HL-60 (cell line): ENCODE data around the gene TCAIM.

Source experiments
- DNase-seq, 2 experiments: peaks; one replicate each; pipeline ENCODE4 v3.0.0-alpha.2; 2010 to 2020; ENCODE audit warnings: low read depth in 1 of 2, low spot score in 1 of 2
- H3K27ac ChIP-seq: fragments of 250-450 bp; sonication (Bioruptor Pico); replicated peaks from 2 replicates; pipeline ENCODE4 v1.5.1; 2020; ENCODE audit warnings: mild to moderate bottlenecking, moderate library complexity
- H3K27me3 ChIP-seq: fragments of 250-450 bp; sonication (Bioruptor Pico); 2 replicates; pipeline ENCODE4 v1.5.1; 2021; ENCODE audit warnings: mild to moderate bottlenecking, moderate library complexity; ENCODE audit not compliant: insufficient read depth, poor library complexity, severe bottlenecking
- H3K4me3 ChIP-seq: replicated peaks from 2 replicates; pipeline ENCODE4 v1.5.1; 2011; ENCODE audit warnings: mild to moderate bottlenecking, control low read depth, low read length; ENCODE audit not compliant: insufficient read depth
- CTCF ChIP-seq: IDR thresholded peaks from one replicate; pipeline ENCODE4 v1.5.1; 2011; ENCODE audit warnings: low read length, control low read depth, inconsistent platforms; ENCODE audit not compliant: insufficient read depth
- GABPA ChIP-seq: IDR thresholded peaks from 2 replicates; pipeline ENCODE4 v1.6.1; 2012; ENCODE audit warnings: low read depth
- POLR2AphosphoS5 ChIP-seq: IDR thresholded peaks from 2 replicates; pipeline ENCODE4 v1.6.1; 2012; ENCODE audit warnings: low read depth
- REST ChIP-seq: IDR thresholded peaks from 2 replicates; pipeline ENCODE4 v1.6.1; 2012; ENCODE audit warnings: low read depth; ENCODE audit not compliant: insufficient replicate concordance
- SPI1 ChIP-seq: IDR thresholded peaks from 2 replicates; pipeline ENCODE4 v1.6.1; 2012; ENCODE audit warnings: low read depth, mild to moderate bottlenecking, borderline replicate concordance

Gene TCAIM

GRCh38 chr3:44437800-44438199, 99.2 kb downstream of the TCAIM start:
- H3K27me3 ChIP-seq = no peaks in the 10 kb centered on the region
- H3K27ac ChIP-seq = no peak overlapping the region
- no peak overlapping the region for H3K4me3 ChIP-seq
- TF ChIP-seq REST (no peak), GABPA (no peak), SPI1 (no peak), POLR2AphosphoS5 (no peak), CTCF (no peak)
- DNase-seq = no peak

- Histone ChIP-seq H3K27me3 (no peaks in the 10 kb centered on the region), H3K4me3 (no peak overlapping the region), H3K27ac (peak overlapping the region; percentile 99)
- TF ChIP-seq POLR2AphosphoS5 (peak; percentile 99), GABPA (peak; percentile 51; the same call in 1 of the 2 replicates), CTCF (no peak), REST (peak; percentile 58), SPI1 (peak; percentile 100)
- DNase-seq = peak; percentile 97 to 99
These were observed 101.1 kb downstream of the TCAIM start for GRCh38 chr3:44439499-44440295.

- Histone ChIP-seq H3K27me3 (no peaks in the 10 kb centered on the region), H3K27ac (peak overlapping the region; percentile 99), H3K4me3 (no peak overlapping the region)
- no peak for DNase-seq
- TF ChIP-seq GABPA = no peak
- no peak for TF ChIP-seq CTCF
- no peak for TF ChIP-seq POLR2AphosphoS5
- TF ChIP-seq REST = no peak
- TF ChIP-seq SPI1 = no peak
These were observed 104.2 kb downstream of the TCAIM start for GRCh38 chr3:44442596-44443309.
